Heart left ventricle (tissue), 16 donors: Measurements from ENCODE around the gene BCAS4. TPM values are rescaled to one million over a fixed set of nuclear protein-coding genes. Genes with fewer than 3 reads are reported as not detected.
"Not testable (repeated sequence)": the region's sequence is repeated elsewhere in the genome, so short reads cannot be mapped to it uniquely, and the experiment has no call there.

Experiments used
- ATAC-seq, 4 donors: fragments of 200-7000 bp; cut with Tn5 transposase; one replicate each; pipeline ENCODE4 v1.9.1; 2020 to 2022; ENCODE audit warnings: moderate library complexity in 4 of 4, mild to moderate bottlenecking in 3 of 4, moderate number of reproducible peaks in 1 of 4
- DNase-seq, 5 donors: peaks; one replicate each; pipeline ENCODE4 v3.0.0-alpha.2; 2020
- H3K27ac ChIP-seq, 12 donors: fragments of 200-600 bp; sonication (generic) in 4 of 12; one replicate each; pipeline versions ENCODE4 v1.5.0 to v1.8.0; 2016 to 2022; ENCODE audit warnings: mild to moderate bottlenecking in 2 of 12
- H3K27me3 ChIP-seq, 9 donors: fragments of 200-600 bp; sonication (generic) in 2 of 9; one replicate each; pipeline versions ENCODE4 v1.5.1 to v1.8.0; 2016 to 2022; ENCODE audit warnings: mild to moderate bottlenecking in 3 of 9
- H3K36me3 ChIP-seq, 9 donors: fragments of 200-600 bp; sonication (generic) in 2 of 9; one replicate each; pipeline versions ENCODE4 v1.5.0 to v1.8.0; 2018 to 2022; ENCODE audit warnings: mild to moderate bottlenecking in 2 of 9
- H3K4me1 ChIP-seq, 12 donors: fragments of 200-600 bp; sonication (generic) in 4 of 12; one replicate each; pipeline versions ENCODE4 v1.5.0 to v1.8.0; 2016 to 2022; ENCODE audit warnings: mild to moderate bottlenecking in 3 of 12
- H3K4me3 ChIP-seq, 12 donors: fragments of 200-600 bp; sonication (generic) in 4 of 12; one replicate each; pipeline versions ENCODE4 v1.5.0 to v1.8.0; 2017 to 2022; ENCODE audit warnings: mild to moderate bottlenecking in 9 of 12, moderate library complexity in 4 of 12
- H3K9me3 ChIP-seq, 12 donors: fragments of 200-600 bp; sonication (generic) in 4 of 12; one replicate each; pipeline versions ENCODE4 v1.5.0 to v1.8.0; 2016 to 2022; ENCODE audit warnings: mild to moderate bottlenecking in 1 of 12
- CTCF ChIP-seq, 12 donors: fragments of 200-600 bp; sonication (generic) in 4 of 12; IDR thresholded peaks; one replicate each; pipeline versions ENCODE4 v1.5.0 to v1.8.0; 2018 to 2022; ENCODE audit warnings: antibody characterized with exemption in 12 of 12, mild to moderate bottlenecking in 5 of 12
- POLR2A ChIP-seq, 2 donors: fragments of 450-650 bp; IDR thresholded peaks; one replicate each; pipeline ENCODE4 v1.6.1; 2017; ENCODE audit warnings: antibody characterized with exemption in 2 of 2, mild to moderate bottlenecking in 2 of 2, moderate library complexity in 2 of 2
- WGBS, 4 donors: extraction: QIAGEN DNeasy Blood & Tissue Kit in 2 of 4; methylation state at CpG; one replicate each; pipeline versions ENCODE4 v1.1.5 to v1.1.7; 2013 to 2018; 5-methylcytosine and 5-hydroxymethylcytosine counted together
- intact Hi-C, 10 donors: fragments of 100-400 bp; cut with DNase I; formaldehyde crosslinking; loops; one replicate each; pipeline versions ENCODE4 v1.11.1 to v1.14.2; 2022
- polyA plus RNA-seq, 2 donors: library from polyadenylated mRNA; stranded (reverse); fragments of 200-250 nt; gene quantifications; one replicate each; pipeline ENCODE4 v1.2.3, GENCODE V29; 2013
- total RNA-seq, 9 donors: library from RNA; depleted of rRNA in 2 of 9; stranded (reverse); fragments of >200 nt in 2 of 9; fragmentation: NEBNext Ultra II Directional in 3 of 9; extraction: Animal tissue kit (Norgen Biotek cat#: 25700) in 3 of 9; gene quantifications; one replicate each; pipeline versions ENCODE4 v1.1.0 to v1.2.4, GENCODE V29; 2016 to 2023
- donor health status: ischemic (EF 13 %, LVEDD 7.1; RV severe dilation, severe dysfunction).
- donor health status: healthy with polysubstance abuse.
- donor health status: DM: no; HTN: yes; CAD: no.
- donor health status: DM: no; HTN: no; CAD: no.
- donor health status: ischemic (EF 25% LVEDD 6.9; RV normal size, moderate dysfunction).
- donor health status: ischemic (EF 25% LVEDD 5.7; RV mildly dilated, moderate dysfunction).
- donor health status: healthy.
- donor health status: DM: yes; HTN: yes; CAD: no.
- donor health status: ischemic (EF 35%, LVEDD 5.7; RV mildly dilated, moderate dysfunction).
- donor health status: nonischemic (EF 11% LVEDD 7.7; RV severe dilation, severe dysfunction).
- donor health status: DM: yes; HTN: yes; CAD: no.
- donor health status: PGD.
- donor health status: ischemic (EF 29% LVEDD 5.4; RV normal size, mild dysfunction).
- donor health status: nonischemic (EF 23%, LVEDD 6.1; RV moderate dilation, normal function).

Gene BCAS4
- total and polyA plus RNA-seq, 11 donors: 0.78 to 5.1 (median 2.0) TPM

GRCh38 chr20:50777373-50777772 lies 17.5 kb upstream of the BCAS4 start:
- no peak overlapping the region for H3K27ac ChIP-seq
- WGBS, 4 donors: 76 to 82% (median 79%) methylated on average over 2 of the region's 2 CpGs
- no peak for ATAC-seq

GRCh38 chr20:50778994-50779393 lies 15.9 kb upstream of the BCAS4 start:
- H3K27me3 ChIP-seq, H3K27ac ChIP-seq, H3K4me1 ChIP-seq, intact Hi-C loops, ATAC-seq, DNase-seq, H3K36me3 ChIP-seq, H3K4me3 ChIP-seq, H3K9me3 ChIP-seq: not testable (repeated sequence)
- 91 to 93% (median 92%) methylated on average over 8 of the region's 8 CpGs for WGBS, 4 donors

More at GRCh38 chr20:50777373-50777772, 17.5 kb upstream of the BCAS4 start:
- H3K27me3 ChIP-seq: peaks cover 0 to 4% (median 0%) of the 10 kb centered on the region in 9 donors
- DNase-seq: no peak
- TF ChIP-seq POLR2A (IDR thresholded peaks at IDR 0.05) (no peak), CTCF (IDR thresholded peaks at IDR 0.05) (no peak)
- no peaks in the 10 kb centered on the region for H3K4me1 ChIP-seq
- H3K36me3 ChIP-seq: no peaks in the 10 kb centered on the region
- H3K4me3 ChIP-seq: no peak overlapping the region
- no peaks in the 10 kb centered on the region for H3K9me3 ChIP-seq
- intact Hi-C loops: no loop called here

GRCh38 chr20:50783390-50783789 lies 11.5 kb upstream of the BCAS4 start:
- no peak for DNase-seq
- Histone ChIP-seq H3K9me3 (no peaks in the 10 kb centered on the region), H3K4me1 (peaks cover 0 to 5% (median 0%) of the 10 kb centered on the region in 12 donors), H3K4me3 (no peak overlapping the region), H3K27ac (no peak overlapping the region), H3K27me3 (peaks cover 0 to 2% (median 0%) of the 10 kb centered on the region in 9 donors), H3K36me3 (no peaks in the 10 kb centered on the region)
- intact Hi-C loops: no loop called here
- no peak for ATAC-seq
- TF ChIP-seq CTCF (IDR thresholded peaks at IDR 0.05) (no peak), POLR2A (IDR thresholded peaks at IDR 0.05) (no peak)
- 94 to 96% (median 95%) methylated on average over 2 of the region's 2 CpGs for WGBS, 4 donors

GRCh38 chr20:50783903-50784302 lies 11.0 kb upstream of the BCAS4 start:
- no peaks in the 10 kb centered on the region for H3K9me3 ChIP-seq
- H3K36me3 ChIP-seq: no peaks in the 10 kb centered on the region
- WGBS, 4 donors: 82 to 93% (median 89%) methylated on average over 6 of the region's 6 CpGs
- H3K4me1 ChIP-seq: peaks cover 0 to 10% (median 0%) of the 10 kb centered on the region in 12 donors
- peaks cover 0 to 1% (median 0%) of the 10 kb centered on the region in 9 donors for H3K27me3 ChIP-seq
- no peak for DNase-seq
- no peak overlapping the region for H3K27ac ChIP-seq
- intact Hi-C loops: no loop called here
- no peak for ATAC-seq
- TF ChIP-seq POLR2A (IDR thresholded peaks at IDR 0.05) (no peak), CTCF (IDR thresholded peaks at IDR 0.05) (no peak)
- H3K4me3 ChIP-seq: no peak overlapping the region

- no peaks in the 10 kb centered on the region for H3K36me3 ChIP-seq
- TF ChIP-seq POLR2A (IDR thresholded peaks at IDR 0.05) (no peak), CTCF (IDR thresholded peaks at IDR 0.05) (no peak)
- no peak overlapping the region for H3K4me3 ChIP-seq
- DNase-seq (no peak), ATAC-seq (no peak)
- H3K4me1 ChIP-seq: peaks cover 0 to 10% (median 0%) of the 10 kb centered on the region in 12 donors
- H3K27ac ChIP-seq: no peak overlapping the region
- intact Hi-C loops: no loop called here
- no peaks in the 10 kb centered on the region for H3K27me3 ChIP-seq
- no peaks in the 10 kb centered on the region for H3K9me3 ChIP-seq
- 84 to 90% (median 87%) methylated on average over 4 of the region's 4 CpGs for WGBS, 4 donors
These were observed 10.4 kb upstream of the BCAS4 start for GRCh38 chr20:50784464-50784863.
